ENCODE data around the gene PITPNC1. TPM values are rescaled to one million over a fixed set of nuclear protein-coding genes. Genes with fewer than 3 reads are reported as not detected.
"Not testable (repeated sequence)": the region's sequence is repeated elsewhere in the genome, so short reads cannot be mapped to it uniquely, and the experiment has no call there.

Gene PITPNC1
- total RNA-seq, 1 donor from 2014 or later: 5.4 TPM

- Mint-ChIP-seq H3K27ac (ENCODE audit: unreplicated experiment) (no peak overlapping the region), H3K36me3 (ENCODE audit: low read depth) (no peaks in the 10 kb centered on the region), H3K9me3 (ENCODE audit: low read depth) (no peaks in the 10 kb centered on the region), H3K27me3 (ENCODE audit: low read depth) (no peaks in the 10 kb centered on the region), H3K4me1 (ENCODE audit: low read depth) (no peaks in the 10 kb centered on the region), H3K4me3 (ENCODE audit: unreplicated experiment) (no peak overlapping the region)
- TF ChIP-seq CTCF (IDR thresholded peaks at IDR 0.05): no peak
- no peak for DNase-seq (ENCODE audit: low spot score)
These were observed 265.4 kb downstream of the PITPNC1 start for GRCh38 chr17:67642488-67642887.

- no peaks in the 10 kb centered on the region for H3K27me3 Mint-ChIP-seq (ENCODE audit: low read depth)
- H3K4me3 Mint-ChIP-seq (ENCODE audit: unreplicated experiment): no peak overlapping the region
- no peaks in the 10 kb centered on the region for H3K36me3 Mint-ChIP-seq (ENCODE audit: low read depth)
- H3K27ac Mint-ChIP-seq (ENCODE audit: unreplicated experiment): no peak overlapping the region
- no peaks in the 10 kb centered on the region for H3K9me3 Mint-ChIP-seq (ENCODE audit: low read depth)
- no peak for DNase-seq (ENCODE audit: low spot score)
- TF ChIP-seq CTCF (IDR thresholded peaks at IDR 0.05): no peak
- no peaks in the 10 kb centered on the region for H3K4me1 Mint-ChIP-seq (ENCODE audit: low read depth)
These were observed 267.0 kb downstream of the PITPNC1 start for GRCh38 chr17:67644061-67644460.

GRCh38 chr17:67645195-67645594 lies 268.1 kb downstream of the PITPNC1 start:
- H3K36me3 Mint-ChIP-seq (ENCODE audit: low read depth); H3K4me1 Mint-ChIP-seq (ENCODE audit: low read depth); H3K4me3 Mint-ChIP-seq (ENCODE audit: unreplicated experiment); DNase-seq (ENCODE audit: low spot score); H3K27me3 Mint-ChIP-seq (ENCODE audit: low read depth); H3K9me3 Mint-ChIP-seq (ENCODE audit: low read depth); H3K27ac Mint-ChIP-seq (ENCODE audit: unreplicated experiment): not testable (repeated sequence)

- TF ChIP-seq CTCF (IDR thresholded peaks at IDR 0.05): no peak
- DNase-seq (ENCODE audit: low spot score): no peak
- H3K36me3 Mint-ChIP-seq (ENCODE audit: low read depth): no peaks in the 10 kb centered on the region
- peaks cover 6% of the 10 kb centered on the region for H3K4me1 Mint-ChIP-seq (ENCODE audit: low read depth)
- no peaks in the 10 kb centered on the region for H3K9me3 Mint-ChIP-seq (ENCODE audit: low read depth)
- no peak overlapping the region for H3K27ac Mint-ChIP-seq (ENCODE audit: unreplicated experiment)
- H3K27me3 Mint-ChIP-seq (ENCODE audit: low read depth): no peaks in the 10 kb centered on the region
- H3K4me3 Mint-ChIP-seq (ENCODE audit: unreplicated experiment): no peak overlapping the region
These were observed 269.4 kb downstream of the PITPNC1 start for GRCh38 chr17:67646472-67646871.

- Mint-ChIP-seq H3K4me1 (ENCODE audit: low read depth) (peaks cover 6% of the 10 kb centered on the region), H3K27me3 (ENCODE audit: low read depth) (no peaks in the 10 kb centered on the region), H3K36me3 (ENCODE audit: low read depth) (no peaks in the 10 kb centered on the region), H3K9me3 (ENCODE audit: low read depth) (no peaks in the 10 kb centered on the region), H3K27ac (ENCODE audit: unreplicated experiment) (no peak overlapping the region), H3K4me3 (ENCODE audit: unreplicated experiment) (no peak overlapping the region)
- DNase-seq (ENCODE audit: low spot score): no peak
- no peak for TF ChIP-seq CTCF (IDR thresholded peaks at IDR 0.05)
These were observed 270.4 kb downstream of the PITPNC1 start for GRCh38 chr17:67647482-67647881.

GRCh38 chr17:67648032-67648905 lies 271.2 kb downstream of the PITPNC1 start:
- no peak for DNase-seq (ENCODE audit: low spot score)
- Mint-ChIP-seq H3K36me3 (ENCODE audit: low read depth) (no peaks in the 10 kb centered on the region), H3K4me1 (ENCODE audit: low read depth) (peaks cover 6% of the 10 kb centered on the region), H3K4me3 (ENCODE audit: unreplicated experiment) (no peak overlapping the region), H3K27ac (ENCODE audit: unreplicated experiment) (no peak overlapping the region), H3K27me3 (ENCODE audit: low read depth) (no peaks in the 10 kb centered on the region), H3K9me3 (ENCODE audit: low read depth) (no peaks in the 10 kb centered on the region)
- no peak for TF ChIP-seq CTCF (IDR thresholded peaks at IDR 0.05)

- not testable (repeated sequence) for H3K27me3 Mint-ChIP-seq (ENCODE audit: low read depth); H3K4me3 Mint-ChIP-seq (ENCODE audit: unreplicated experiment); DNase-seq (ENCODE audit: low spot score); H3K36me3 Mint-ChIP-seq (ENCODE audit: low read depth); H3K9me3 Mint-ChIP-seq (ENCODE audit: low read depth); H3K4me1 Mint-ChIP-seq (ENCODE audit: low read depth); H3K27ac Mint-ChIP-seq (ENCODE audit: unreplicated experiment)
These were observed 271.8 kb downstream of the PITPNC1 start for GRCh38 chr17:67648906-67649295.
